Measurements from ENCODE around the gene RHOH.

Gene RHOH

GRCh38 chr4:40202474-40202873, 5.6 kb downstream of the RHOH start:
- in situ Hi-C loops (cut with MboI; ENCODE audit: low sequenced_read_pairs), result no loop called here
- H3K9me3 ChIP-seq, result no peaks in the 10 kb centered on the region
- H3K4me1 ChIP-seq, result peaks cover 34% of the 10 kb centered on the region
- H3K4me3 ChIP-seq, result no peak overlapping the region
- DNase-seq (ENCODE audit: low spot score in 2 of 2), result no peak
- peaks cover 11% of the 10 kb centered on the region for H3K36me3 ChIP-seq (replicated peaks)
- H3K27me3 ChIP-seq (ENCODE audit: low read depth), result no peaks in the 10 kb centered on the region

- in situ Hi-C loops (cut with MboI; ENCODE audit: low sequenced_read_pairs), result no loop called here
- no peak overlapping the region for H3K4me3 ChIP-seq
- H3K4me1 ChIP-seq, result peaks cover 17% of the 10 kb centered on the region
- no peaks in the 10 kb centered on the region for H3K9me3 ChIP-seq
- no peaks in the 10 kb centered on the region for H3K27me3 ChIP-seq (ENCODE audit: low read depth)
- H3K36me3 ChIP-seq (replicated peaks), result no peaks in the 10 kb centered on the region
- DNase-seq (ENCODE audit: low spot score in 2 of 2), result no peak
These were observed 7.9 kb downstream of the RHOH start for GRCh38 chr4:40204507-40205258.

- no peaks in the 10 kb centered on the region for H3K27me3 ChIP-seq (ENCODE audit: low read depth)
- H3K9me3 ChIP-seq, result no peaks in the 10 kb centered on the region
- in situ Hi-C loops (cut with MboI; ENCODE audit: low sequenced_read_pairs), result no loop called here
- H3K4me3 ChIP-seq, result no peak overlapping the region
- H3K4me1 ChIP-seq, result peaks cover 8% of the 10 kb centered on the region
- no peak for DNase-seq (ENCODE audit: low spot score in 2 of 2)
- no peaks in the 10 kb centered on the region for H3K36me3 ChIP-seq (replicated peaks)
These were observed 8.7 kb downstream of the RHOH start for GRCh38 chr4:40205259-40206198.

- DNase-seq (ENCODE audit: low spot score in 2 of 2), result no peak
- no peak overlapping the region for H3K4me3 ChIP-seq
- no peaks in the 10 kb centered on the region for H3K27me3 ChIP-seq (ENCODE audit: low read depth)
- no peaks in the 10 kb centered on the region for H3K36me3 ChIP-seq (replicated peaks)
- no peaks in the 10 kb centered on the region for H3K9me3 ChIP-seq
- H3K4me1 ChIP-seq, result peaks cover 4% of the 10 kb centered on the region
- in situ Hi-C loops (cut with MboI; ENCODE audit: low sequenced_read_pairs), result no loop called here
These were observed 9.6 kb downstream of the RHOH start for GRCh38 chr4:40206426-40206825.

GRCh38 chr4:40209401-40209800, 12.6 kb downstream of the RHOH start:
- H3K9me3 ChIP-seq, result no peaks in the 10 kb centered on the region
- in situ Hi-C loops (cut with MboI; ENCODE audit: low sequenced_read_pairs), result no loop called here
- no peak overlapping the region for H3K4me3 ChIP-seq
- no peaks in the 10 kb centered on the region for H3K27me3 ChIP-seq (ENCODE audit: low read depth)
- no peaks in the 10 kb centered on the region for H3K36me3 ChIP-seq (replicated peaks)
- H3K4me1 ChIP-seq, result peaks cover 4% of the 10 kb centered on the region
- DNase-seq (ENCODE audit: low spot score in 2 of 2), result no peak

- no peaks in the 10 kb centered on the region for H3K9me3 ChIP-seq
- DNase-seq (ENCODE audit: low spot score in 2 of 2), result no peak
- H3K4me1 ChIP-seq, result peaks cover 2% of the 10 kb centered on the region
- in situ Hi-C loops (cut with MboI; ENCODE audit: low sequenced_read_pairs), result no loop called here
- H3K4me3 ChIP-seq, result no peak overlapping the region
- H3K27me3 ChIP-seq (ENCODE audit: low read depth), result no peaks in the 10 kb centered on the region
- no peaks in the 10 kb centered on the region for H3K36me3 ChIP-seq (replicated peaks)
These were observed 13.9 kb downstream of the RHOH start for GRCh38 chr4:40210776-40211175.

GRCh38 chr4:40211224-40212185, 14.7 kb downstream of the RHOH start:
- no peak for DNase-seq (ENCODE audit: low spot score in 2 of 2)
- Histone ChIP-seq H3K4me1 (no peaks in the 10 kb centered on the region), H3K4me3 (no peak overlapping the region), H3K36me3 (replicated peaks) (no peaks in the 10 kb centered on the region), H3K9me3 (no peaks in the 10 kb centered on the region), H3K27me3 (ENCODE audit: low read depth) (no peaks in the 10 kb centered on the region)
- in situ Hi-C loops (cut with MboI; ENCODE audit: low sequenced_read_pairs), result no loop called here

- no peaks in the 10 kb centered on the region for H3K36me3 ChIP-seq (replicated peaks)
- no peaks in the 10 kb centered on the region for H3K4me1 ChIP-seq
- in situ Hi-C loops (cut with MboI; ENCODE audit: low sequenced_read_pairs), result no loop called here
- H3K27me3 ChIP-seq (ENCODE audit: low read depth), result no peaks in the 10 kb centered on the region
- H3K9me3 ChIP-seq, result no peaks in the 10 kb centered on the region
- H3K4me3 ChIP-seq, result no peak overlapping the region
- no peak for DNase-seq (ENCODE audit: low spot score in 2 of 2)
These were observed 16.1 kb downstream of the RHOH start for GRCh38 chr4:40212674-40213527.

- no peak for DNase-seq (ENCODE audit: low spot score in 2 of 2)
- Histone ChIP-seq H3K36me3 (replicated peaks) (no peaks in the 10 kb centered on the region), H3K4me1 (no peaks in the 10 kb centered on the region), H3K4me3 (no peak overlapping the region), H3K27me3 (ENCODE audit: low read depth) (no peaks in the 10 kb centered on the region), H3K9me3 (no peaks in the 10 kb centered on the region)
- in situ Hi-C loops (cut with MboI; ENCODE audit: low sequenced_read_pairs), result no loop called here
These were observed 17.2 kb downstream of the RHOH start for GRCh38 chr4:40214038-40214437.

- Histone ChIP-seq H3K4me1 (no peaks in the 10 kb centered on the region), H3K27me3 (ENCODE audit: low read depth) (no peaks in the 10 kb centered on the region), H3K4me3 (no peak overlapping the region), H3K9me3 (no peaks in the 10 kb centered on the region), H3K36me3 (replicated peaks) (no peaks in the 10 kb centered on the region)
- DNase-seq (ENCODE audit: low spot score in 2 of 2), result no peak
- in situ Hi-C loops (cut with MboI; ENCODE audit: low sequenced_read_pairs), result no loop called here
These were observed 18.0 kb downstream of the RHOH start for GRCh38 chr4:40214661-40215418.

- in situ Hi-C loops (cut with MboI; ENCODE audit: low sequenced_read_pairs), result no loop called here
- no peaks in the 10 kb centered on the region for H3K36me3 ChIP-seq (replicated peaks)
- H3K9me3 ChIP-seq, result no peaks in the 10 kb centered on the region
- H3K4me3 ChIP-seq, result no peak overlapping the region
- H3K4me1 ChIP-seq, result no peaks in the 10 kb centered on the region
- no peaks in the 10 kb centered on the region for H3K27me3 ChIP-seq (ENCODE audit: low read depth)
- no peak for DNase-seq (ENCODE audit: low spot score in 2 of 2)
These were observed 20.0 kb downstream of the RHOH start for GRCh38 chr4:40216622-40217366.

- no peak for DNase-seq (ENCODE audit: low spot score in 2 of 2)
- no peaks in the 10 kb centered on the region for H3K36me3 ChIP-seq (replicated peaks)
- no peaks in the 10 kb centered on the region for H3K4me1 ChIP-seq
These were observed 24.9 kb downstream of the RHOH start for GRCh38 chr4:40221744-40222143.

More at GRCh38 chr4:40221744-40222143, 24.9 kb downstream of the RHOH start:
- H3K4me3 ChIP-seq, result no peak overlapping the region
- H3K27me3 ChIP-seq (ENCODE audit: low read depth), result no peaks in the 10 kb centered on the region
- H3K9me3 ChIP-seq, result no peaks in the 10 kb centered on the region
- in situ Hi-C loops (cut with MboI; ENCODE audit: low sequenced_read_pairs), result no loop called here

Measured in HAP-1 (cell line).